Transverse colon (tissue), 4 donors: ENCODE results near the gene SEZ6L2. TPM values are rescaled to one million over a fixed set of nuclear protein-coding genes. Genes with fewer than 3 reads are reported as not detected.
"Not testable (repeated sequence)": the region's sequence is repeated elsewhere in the genome, so short reads cannot be mapped to it uniquely, and the experiment has no call there.

Experiments
- DNase-seq: peaks from one replicate; pipeline ENCODE4 v3.0.0-alpha.2; 2019
- H3K27ac ChIP-seq, 4 donors: fragments of 200-600 bp; sonication (generic); 2 replicates each; pipeline ENCODE4 v1.5.1; 2016 to 2018; ENCODE audit warnings: inconsistent platforms in 4 of 4
- H3K27me3 ChIP-seq: fragments of 200-600 bp; sonication (generic); 2 replicates; pipeline ENCODE4 v1.5.1; 2017; ENCODE audit warnings: inconsistent platforms
- H3K36me3 ChIP-seq, 4 donors: fragments of 200-600 bp; sonication (generic); 2 replicates each; pipeline ENCODE4 v1.5.1; 2017 to 2019; ENCODE audit warnings: inconsistent platforms in 4 of 4
- H3K4me1 ChIP-seq, 4 donors: fragments of 200-600 bp; sonication (generic); 2 replicates each; pipeline ENCODE4 v1.5.1; 2017 to 2020; ENCODE audit warnings: inconsistent platforms in 4 of 4
- H3K4me3 ChIP-seq, 4 donors: fragments of 200-600 bp; sonication (generic); 1 replicate in 1 of 4; 2 replicates in 3 of 4; pipeline versions ENCODE4 v1.5.1 to v1.6.1; 2017 to 2019; ENCODE audit warnings: inconsistent platforms in 4 of 4
- H3K9me3 ChIP-seq, 2 donors: fragments of 200-600 bp; sonication (generic); 2 replicates each; pipeline ENCODE4 v1.5.1; 2017 to 2019; ENCODE audit warnings: inconsistent platforms in 2 of 2
- EP300 ChIP-seq: sonication (generic); formaldehyde crosslinking; IDR thresholded peaks from one replicate; pipeline ENCODE4 v1.6.1; 2017; ENCODE audit warnings: antibody characterized with exemption, low read depth
- POLR2A ChIP-seq: fragments of 450-650 bp; IDR thresholded peaks from one replicate; pipeline ENCODE4 v1.6.1; 2016; ENCODE audit warnings: antibody characterized with exemption, mild to moderate bottlenecking, moderate library complexity
- POLR2AphosphoS5 ChIP-seq, 3 donors: sonication (generic); formaldehyde crosslinking; IDR thresholded peaks; one replicate each; pipeline ENCODE4 v1.6.1; 2016; ENCODE audit warnings: antibody characterized with exemption in 3 of 3
- WGBS, 2 donors: methylation state at CpG; one replicate each; pipeline ENCODE4 v1.1.5; 2018; ENCODE audit warnings: low coverage in 1 of 2; 5-methylcytosine and 5-hydroxymethylcytosine counted together
- in situ Hi-C, 4 donors: fragments of 200-750 bp; cut with MboI; loops; one replicate each; pipeline versions ENCODE4 v1.15.0 to v1.15.1; 2017; ENCODE audit warnings: low sequenced_read_pairs in 3 of 4, low pct_ligation_motif_present in 1 of 4, low pct_unique_long_range_greater_than_20kb in 1 of 4
- intact Hi-C: fragments of 100-400 bp; cut with DNase I; formaldehyde crosslinking; loops from one replicate; pipeline ENCODE4 v1.15.1; 2023; ENCODE audit warnings: low total_unique reads
- total RNA-seq, 4 donors: library from RNA; depleted of rRNA; stranded (reverse); fragments of >200 nt; gene quantifications; one replicate each; pipeline ENCODE4 v1.1.0, GENCODE V29; 2016
- TF ChIP-seq, protein P1 (sequence below), 5 experiments: fragments of 200-600 bp in 3 of 5; fragments of 450-650 bp in 2 of 5; sonication (generic) in 3 of 5; IDR thresholded peaks; 1 replicate in 2 of 5; 2 replicates in 3 of 5; pipeline ENCODE4 v1.5.1; 2016 to 2017; ENCODE audit warnings: antibody characterized with exemption in 5 of 5, inconsistent platforms in 3 of 5, mild to moderate bottlenecking in 2 of 5, moderate library complexity in 1 of 5

Gene SEZ6L2
- 1 to 10 TPM; 2.0 to 9.7 (median 6.3) TPM for total RNA-seq

DNA sequence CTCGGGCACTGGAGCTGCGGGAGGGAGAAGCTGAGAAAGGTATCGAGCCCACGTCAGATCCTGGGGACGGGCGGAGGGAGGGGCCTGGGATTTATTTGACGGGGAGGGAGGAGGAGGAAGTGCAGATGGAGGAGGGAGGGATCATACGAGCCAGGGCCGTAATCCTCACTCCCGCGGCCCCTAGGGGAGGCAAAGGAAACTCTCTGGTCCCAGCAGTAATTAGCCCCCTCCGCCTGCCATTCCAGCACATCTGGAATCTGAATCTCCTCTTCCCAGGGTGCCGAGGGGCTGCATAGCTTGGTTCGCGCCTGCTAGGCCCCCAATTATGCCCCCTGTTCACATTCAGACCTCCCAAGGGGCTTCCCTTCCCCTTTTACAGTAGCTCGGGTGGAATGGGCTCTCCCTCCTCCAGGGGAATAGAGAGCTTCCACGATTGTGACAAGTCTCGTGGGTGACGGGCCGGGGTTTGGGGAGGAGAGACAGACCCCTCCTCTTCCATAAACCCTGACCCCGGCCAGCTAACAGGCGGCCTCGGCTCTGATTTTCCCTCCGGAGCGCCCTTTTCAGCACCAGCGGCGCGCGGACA, at the start of gene SEZ6L2:
TSS of gene SEZ6L2 (minus strand) at position 35 of the 586 bp plus-strand sequence. CDS start 531 bp downstream, outside the sequence.
- Histone ChIP-seq H3K4me1 (peaks cover 2 to 22% (median 15%) of the 10 kb centered on the region in 4 donors), H3K9me3 (no peaks in the 10 kb centered on the region), H3K36me3 (no peaks in the 10 kb centered on the region), H3K27me3 (peaks cover 31% of the 10 kb centered on the region), H3K4me3 (peak within 1 kb of the TSS; percentile 30 to 74 (median 50)), H3K27ac (peak within 1 kb of the TSS; percentile 63 to 74 (median 69))
- TF ChIP-seq POLR2AphosphoS5 (IDR thresholded peaks at IDR 0.05) (peak in 2 of 3 donors; percentile 18 to 26), EP300 (no peak), POLR2A (peak; percentile 37)
- TF ChIP-seq, protein P1, sequence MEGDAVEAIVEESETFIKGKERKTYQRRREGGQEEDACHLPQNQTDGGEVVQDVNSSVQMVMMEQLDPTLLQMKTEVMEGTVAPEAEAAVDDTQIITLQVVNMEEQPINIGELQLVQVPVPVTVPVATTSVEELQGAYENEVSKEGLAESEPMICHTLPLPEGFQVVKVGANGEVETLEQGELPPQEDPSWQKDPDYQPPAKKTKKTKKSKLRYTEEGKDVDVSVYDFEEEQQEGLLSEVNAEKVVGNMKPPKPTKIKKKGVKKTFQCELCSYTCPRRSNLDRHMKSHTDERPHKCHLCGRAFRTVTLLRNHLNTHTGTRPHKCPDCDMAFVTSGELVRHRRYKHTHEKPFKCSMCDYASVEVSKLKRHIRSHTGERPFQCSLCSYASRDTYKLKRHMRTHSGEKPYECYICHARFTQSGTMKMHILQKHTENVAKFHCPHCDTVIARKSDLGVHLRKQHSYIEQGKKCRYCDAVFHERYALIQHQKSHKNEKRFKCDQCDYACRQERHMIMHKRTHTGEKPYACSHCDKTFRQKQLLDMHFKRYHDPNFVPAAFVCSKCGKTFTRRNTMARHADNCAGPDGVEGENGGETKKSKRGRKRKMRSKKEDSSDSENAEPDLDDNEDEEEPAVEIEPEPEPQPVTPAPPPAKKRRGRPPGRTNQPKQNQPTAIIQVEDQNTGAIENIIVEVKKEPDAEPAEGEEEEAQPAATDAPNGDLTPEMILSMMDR (IDR thresholded peaks at IDR 0.05) = peak in 3 of 5 experiments; percentile 23 to 72 (median 62)
- intact Hi-C loops = no loop called here
- in situ Hi-C loops = loop anchor here in 1 of 4 donors (25.0 kb wide), 1 partner anchor 138 kb away; the partner anchor contains the start of gene TLCD3B
- peak; percentile 86 for DNase-seq
- 0 to 4% methylated on average over 2 to 25 of the region's 29 CpGs for WGBS, 2 donors

DNA sequence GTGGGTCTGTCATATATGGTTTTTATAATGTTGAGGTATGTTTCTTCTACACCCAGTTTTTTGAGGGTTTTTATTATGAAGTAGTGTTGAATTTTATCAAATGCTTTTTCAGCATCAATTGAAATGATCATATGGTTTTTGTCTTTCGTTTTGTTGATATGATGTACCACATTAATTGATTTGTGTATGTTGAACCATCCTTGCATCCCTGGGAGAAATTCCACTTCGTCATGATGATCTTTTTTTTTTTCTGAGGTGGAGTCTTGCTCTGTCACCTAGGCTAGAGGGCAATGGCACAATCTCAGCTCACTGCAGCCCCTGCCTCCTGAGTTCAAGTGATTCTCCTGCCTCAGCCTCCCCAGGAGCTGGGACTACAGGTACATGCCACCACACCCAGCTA, 48.5 kb upstream of the SEZ6L2 start:
- no peak overlapping the region for H3K27ac ChIP-seq
- in situ Hi-C loops = no loop called here
- H3K4me1 ChIP-seq = peaks cover 0 to 16% (median 7%) of the 10 kb centered on the region in 4 donors
- intact Hi-C loops = no loop called here
- no peak overlapping the region for H3K4me3 ChIP-seq
- WGBS, 2 donors = 71 to 82% methylated on average over 2 of the region's 2 CpGs
- H3K36me3 ChIP-seq = no peaks in the 10 kb centered on the region
- no peaks in the 10 kb centered on the region for H3K9me3 ChIP-seq
- no peak for DNase-seq
- H3K27me3 ChIP-seq = no peaks in the 10 kb centered on the region
- no peak for TF ChIP-seq POLR2A
- no peak for TF ChIP-seq POLR2AphosphoS5 (IDR thresholded peaks at IDR 0.05)
- TF ChIP-seq, protein P1 (IDR thresholded peaks at IDR 0.05) = no peak
- no peak for TF ChIP-seq EP300

- Histone ChIP-seq H3K27me3 (no peaks in the 10 kb centered on the region), H3K4me1 (peaks cover 0 to 19% (median 9%) of the 10 kb centered on the region in 4 donors), H3K9me3 (no peaks in the 10 kb centered on the region), H3K4me3 (no peak overlapping the region), H3K36me3 (no peaks in the 10 kb centered on the region), H3K27ac (peak overlapping the region; percentile 85 to 89 (median 88))
- intact Hi-C loops (no loop called here), in situ Hi-C loops (no loop called here)
- peak; percentile 79 for DNase-seq
- 25 to 28% methylated on average over 9 to 11 of the region's 11 CpGs for WGBS, 2 donors
- TF ChIP-seq EP300 = no peak
- peak in 1 of 3 donors; percentile 50 for TF ChIP-seq POLR2AphosphoS5 (IDR thresholded peaks at IDR 0.05)
- TF ChIP-seq, protein P1 (IDR thresholded peaks at IDR 0.05) = peak in 1 of 5 experiments; percentile 25
- TF ChIP-seq POLR2A = peak; percentile 23
These were observed 44.8 kb upstream of the SEZ6L2 start for GRCh38 chr16:29943846-29944799.

DNA sequence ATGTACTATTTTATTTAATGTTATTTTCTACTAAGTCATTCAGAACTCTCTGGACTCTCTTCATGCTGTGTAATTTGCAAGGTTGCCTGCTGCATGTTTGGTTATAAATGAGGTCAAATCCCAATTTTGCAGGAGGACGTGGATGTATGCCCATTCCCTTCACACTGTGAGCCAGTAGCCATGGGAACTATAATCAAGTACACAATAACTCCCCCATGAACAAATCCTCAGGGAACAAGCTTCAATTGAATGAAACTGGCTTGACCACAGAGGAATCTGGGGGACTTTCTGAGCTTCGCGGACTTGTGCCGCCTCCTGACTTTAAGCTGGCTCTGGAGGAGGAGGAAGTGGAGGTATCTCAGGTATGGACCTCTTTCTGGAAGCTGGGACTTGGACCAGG, 41.3 kb upstream of the SEZ6L2 start:
- H3K36me3 ChIP-seq = no peaks in the 10 kb centered on the region
- intact Hi-C loops = no loop called here
- no peaks in the 10 kb centered on the region for H3K27me3 ChIP-seq
- in situ Hi-C loops = no loop called here
- H3K4me1 ChIP-seq = peaks cover 0 to 19% (median 9%) of the 10 kb centered on the region in 4 donors
- WGBS, 2 donors = 57 to 81% methylated on average over 1 to 4 of the region's 4 CpGs
- no peak overlapping the region for H3K27ac ChIP-seq
- no peak overlapping the region for H3K4me3 ChIP-seq
- TF ChIP-seq EP300 (no peak), POLR2A (no peak), POLR2AphosphoS5 (IDR thresholded peaks at IDR 0.05) (no peak)
- TF ChIP-seq, protein P1 (IDR thresholded peaks at IDR 0.05) = no peak
- H3K9me3 ChIP-seq = no peaks in the 10 kb centered on the region
- DNase-seq = no peak

- intact Hi-C loops, H3K9me3 ChIP-seq, H3K4me3 ChIP-seq, DNase-seq, H3K27ac ChIP-seq, H3K36me3 ChIP-seq, in situ Hi-C loops, H3K27me3 ChIP-seq: not testable (repeated sequence)
- WGBS, 2 donors = 86 to 98% methylated on average over 1 to 2 of the region's 2 CpGs
- H3K4me1 ChIP-seq = peaks cover 6 to 16% (median 8%) of the 10 kb centered on the region in 4 donors
These were observed 32.4 kb upstream of the SEZ6L2 start for GRCh38 chr16:29931750-29932149.
